GM12873 (cell line): ENCODE data around the gene PLK3.

Source experiments
- CTCF ChIP-seq: IDR thresholded peaks from 2 replicates; pipeline ENCODE4 v1.5.1; 2012; ENCODE audit warnings: low read depth, mild to moderate bottlenecking, moderate library complexity, low read length, control low read depth; ENCODE audit not compliant: insufficient read depth; ENCODE audit errors: missing control alignments

PLK3 gene

DNA sequence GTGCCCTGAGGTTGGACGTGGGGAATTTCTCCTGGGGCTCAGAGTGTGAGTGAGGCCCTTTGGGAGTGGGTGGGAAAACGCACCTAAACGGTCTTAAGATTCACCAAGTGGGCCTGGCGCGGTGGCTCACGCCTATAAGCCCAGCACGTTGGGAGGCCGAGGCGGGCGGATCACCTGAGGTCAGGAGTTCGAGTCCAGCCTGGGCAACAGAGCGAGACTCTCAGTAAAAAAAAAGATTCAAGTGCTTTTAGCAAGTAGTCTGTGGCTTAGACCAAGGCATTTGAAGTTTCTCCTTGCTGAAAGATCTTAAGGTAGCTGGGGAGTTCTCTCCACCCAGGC is 23.5 kb upstream of the PLK3 start:
- TF ChIP-seq CTCF = no peak

GRCh38 chr1:44777547-44777946 is 22.6 kb upstream of the PLK3 start:
- TF ChIP-seq CTCF = no peak

DNA sequence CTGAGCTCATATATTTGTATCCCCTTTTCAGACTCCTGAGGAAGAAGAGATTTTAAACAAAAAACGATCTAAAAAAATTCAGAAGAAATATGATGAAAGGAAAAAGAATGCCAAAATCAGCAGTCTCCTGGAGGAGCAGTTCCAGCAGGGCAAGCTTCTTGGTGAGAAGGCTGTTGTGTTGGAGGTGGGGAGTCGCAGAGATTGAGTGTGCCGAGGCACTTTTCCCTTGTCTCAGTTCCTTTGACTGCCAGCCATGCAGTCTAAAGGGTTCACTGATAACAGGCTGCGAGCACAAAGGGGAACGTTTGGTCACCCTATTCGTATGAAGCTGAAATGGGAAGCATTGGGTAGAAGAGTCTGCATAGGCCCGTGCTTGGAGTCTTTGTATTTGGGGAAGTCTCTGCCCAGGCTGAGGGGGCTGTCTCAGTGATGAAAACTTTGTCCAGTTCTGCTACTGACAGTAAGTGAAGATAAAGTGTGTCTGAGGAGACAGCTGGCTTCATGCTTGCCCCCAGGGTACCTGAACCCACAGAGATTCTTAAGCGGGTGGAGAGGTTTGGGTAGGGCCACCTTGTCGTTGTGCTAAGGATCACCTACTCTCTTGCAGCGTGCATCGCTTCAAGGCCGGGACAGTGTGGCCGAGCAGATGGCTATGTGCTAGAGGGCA is 22.1 kb upstream of the PLK3 start:
- no peak for TF ChIP-seq CTCF

- TF ChIP-seq CTCF = no peak
Measured at GRCh38 chr1:44778705-44779576, 21.2 kb upstream of the PLK3 start.

DNA sequence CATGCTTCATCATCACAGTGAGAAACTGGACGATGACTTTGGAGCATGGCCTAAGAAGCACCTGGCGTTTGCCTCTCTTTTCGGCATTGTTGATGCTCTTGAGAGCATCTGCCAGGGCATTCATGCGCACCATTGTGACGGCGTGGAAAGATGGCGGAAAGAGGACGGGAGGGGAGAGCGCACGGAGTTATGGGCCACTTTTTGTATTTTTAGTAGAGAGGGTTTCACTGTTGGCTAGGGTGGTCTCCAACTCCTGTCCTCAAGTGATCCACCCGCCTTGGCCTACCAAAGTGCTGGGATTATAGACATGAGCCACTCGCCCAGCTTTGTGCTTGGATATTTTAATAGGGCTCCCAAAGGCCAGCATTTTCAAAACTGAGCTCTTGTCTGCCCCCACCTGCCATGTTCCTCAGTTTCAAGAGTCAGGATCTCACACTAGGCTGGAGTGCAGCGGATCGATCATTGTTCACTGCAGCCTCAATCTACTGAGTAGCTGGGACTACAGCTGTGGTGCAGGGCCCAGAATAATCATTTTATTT is 19.5 kb upstream of the PLK3 start:
- no peak for TF ChIP-seq CTCF

GRCh38 chr1:44783697-44784093 is 16.5 kb upstream of the PLK3 start:
- no peak for TF ChIP-seq CTCF
